Measurements from ENCODE around the gene CCBE1.

DNA sequence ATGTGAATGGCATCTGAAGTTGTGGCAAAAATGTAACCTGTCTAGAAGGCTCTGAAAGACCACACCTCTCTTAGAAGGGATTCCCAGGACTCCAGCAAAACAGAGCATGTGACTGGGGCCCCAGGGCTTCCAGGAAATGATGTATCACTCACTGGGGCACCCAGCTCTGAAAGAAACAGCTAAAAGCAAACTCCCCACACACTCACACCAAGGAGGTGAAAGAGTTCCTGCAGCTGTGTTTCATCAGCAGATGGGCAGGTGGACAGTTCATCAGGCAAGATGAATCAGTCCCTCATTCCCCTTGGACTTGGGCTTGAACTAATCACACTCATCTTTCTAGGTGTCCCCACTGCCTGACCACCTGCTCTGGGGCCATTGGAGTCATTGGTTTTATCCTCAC lies 76.2 kb downstream of the CCBE1 start:
- TF ChIP-seq GATA3 (IDR thresholded peaks at IDR 0.05; ENCODE audit: low read depth, low read length) (no peak), GATA2 (IDR thresholded peaks at IDR 0.05; ENCODE audit: low read depth, low read length) (no peak)
